HG03039 (cell line): ENCODE results near the gene BPIFB2.

Experiments
- ATAC-seq: cut with Tn5 transposase; IDR thresholded peaks from one replicate; pipeline ENCODE4 v1.9.1; 2021; ENCODE audit warnings: mild to moderate bottlenecking, moderate library complexity; ENCODE audit not compliant: unreplicated experiment

Gene BPIFB2

DNA sequence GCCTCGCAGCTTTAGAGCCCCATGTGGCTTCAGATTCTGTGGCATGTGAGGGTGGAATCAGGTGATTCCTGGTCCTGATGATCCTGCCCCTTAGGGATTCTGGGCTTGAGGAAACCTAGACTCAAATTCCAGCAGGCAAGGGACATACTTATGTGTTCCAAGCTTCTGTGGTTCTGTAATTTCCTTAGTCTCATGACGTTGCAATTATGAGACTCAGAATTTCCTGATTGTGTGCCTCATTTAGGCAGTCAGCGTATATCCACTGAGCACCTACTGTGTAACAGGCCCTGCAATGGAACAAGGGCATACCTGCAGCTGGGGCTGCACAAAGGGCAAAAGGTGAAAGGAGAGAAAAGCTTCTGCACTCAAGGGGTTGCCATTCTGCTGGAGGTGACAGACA is 60.3 kb downstream of the BPIFB2 start:
- no peak for ATAC-seq

DNA sequence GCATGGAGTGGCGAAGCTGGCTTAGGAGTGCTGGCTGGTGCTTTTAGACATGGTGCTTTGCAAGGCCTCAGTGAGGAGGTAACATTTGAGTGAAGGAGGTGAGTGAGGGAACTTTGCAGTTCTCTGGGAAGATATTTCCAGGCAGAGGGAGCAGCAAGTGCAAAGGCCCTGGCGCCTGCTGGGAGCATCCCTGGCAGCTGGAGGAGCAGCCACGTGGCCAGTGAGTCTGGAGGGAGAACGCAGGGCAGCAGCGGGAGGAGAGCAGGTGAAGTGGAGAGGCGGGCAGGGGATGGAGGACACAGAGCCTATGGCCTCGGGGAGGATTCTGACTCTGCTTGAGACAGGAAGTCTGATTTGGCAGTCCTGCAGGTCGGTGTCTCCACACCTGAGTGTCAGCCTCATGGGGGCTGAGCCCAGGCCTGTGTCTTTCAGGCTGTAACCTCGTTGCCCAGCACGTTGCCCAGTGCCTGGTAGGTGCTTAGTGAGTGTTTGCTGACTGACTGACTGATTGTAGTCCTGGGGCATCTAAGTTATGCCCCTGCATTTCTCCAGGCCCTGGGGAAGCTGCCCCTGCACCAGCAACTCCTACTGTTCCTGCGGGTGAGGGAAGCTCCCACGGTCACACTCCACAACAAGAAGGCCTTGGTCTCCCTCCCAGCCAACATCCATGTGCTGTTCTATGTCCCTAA is 60.9 kb downstream of the BPIFB2 start:
- ATAC-seq = no peak

DNA sequence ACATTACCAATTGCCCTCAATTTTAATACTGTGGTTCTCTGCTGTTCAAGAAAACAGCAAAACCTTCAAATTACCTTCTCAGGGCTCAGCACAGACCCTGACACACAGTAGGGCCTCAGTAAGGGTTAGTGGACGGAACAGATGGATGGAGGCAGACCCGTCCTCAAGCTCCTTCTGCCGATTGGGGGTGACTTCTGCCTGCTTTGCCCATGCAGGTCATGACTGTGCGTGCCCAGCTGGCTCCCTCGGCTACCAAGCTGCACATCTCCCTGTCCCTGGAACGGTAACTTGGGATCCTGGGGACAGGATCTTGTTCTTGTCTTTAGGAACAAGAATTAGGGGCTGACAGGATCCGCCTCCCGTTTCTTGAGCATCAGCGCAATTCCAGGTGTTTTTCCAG is 62.2 kb downstream of the BPIFB2 start:
- no peak for ATAC-seq

DNA sequence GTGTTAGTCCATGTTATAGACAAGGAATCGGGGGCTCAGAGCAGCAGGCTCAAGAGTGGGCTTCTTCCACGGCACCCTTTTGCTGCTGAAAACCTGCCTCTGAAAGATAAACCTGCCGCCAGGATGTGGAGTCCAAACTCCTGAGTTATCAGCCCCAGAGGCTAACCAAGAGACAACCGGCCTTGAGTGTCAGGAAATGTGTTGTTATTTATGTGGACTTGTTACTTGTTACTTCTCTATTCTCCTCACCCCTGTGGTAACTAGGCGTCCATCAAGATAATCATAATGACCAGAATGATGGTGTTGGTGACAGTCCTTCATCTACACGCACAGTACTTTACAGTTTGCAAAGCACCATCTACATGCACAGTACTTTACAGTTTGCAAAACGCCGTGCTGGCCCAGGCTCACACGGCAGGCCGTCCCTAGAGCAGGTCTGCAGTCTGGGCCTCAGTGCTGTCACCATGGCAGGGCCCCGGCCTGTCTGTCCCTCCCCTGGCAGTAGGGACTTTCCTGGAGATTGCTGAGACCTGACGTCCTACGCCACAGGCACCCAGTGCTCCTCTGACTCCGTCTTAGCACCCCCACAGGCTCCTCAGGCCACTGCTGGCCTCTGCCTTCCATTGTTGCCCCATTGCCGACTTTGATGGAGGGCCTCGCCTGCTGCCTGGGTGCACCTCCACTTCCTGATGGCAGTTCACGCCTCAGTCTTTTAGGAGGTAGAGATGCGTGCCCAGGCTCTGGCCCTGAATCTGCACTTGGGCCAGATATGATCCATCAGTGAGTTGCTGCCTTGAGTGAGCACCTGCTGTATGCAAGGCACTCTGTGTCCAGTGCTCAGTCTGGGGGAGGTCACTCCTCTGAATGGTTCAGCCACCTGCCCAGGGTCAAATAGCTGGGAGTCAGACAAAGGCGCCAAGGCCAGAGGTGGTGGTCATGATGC is 62.9 kb downstream of the BPIFB2 start:
- ATAC-seq = no peak

DNA sequence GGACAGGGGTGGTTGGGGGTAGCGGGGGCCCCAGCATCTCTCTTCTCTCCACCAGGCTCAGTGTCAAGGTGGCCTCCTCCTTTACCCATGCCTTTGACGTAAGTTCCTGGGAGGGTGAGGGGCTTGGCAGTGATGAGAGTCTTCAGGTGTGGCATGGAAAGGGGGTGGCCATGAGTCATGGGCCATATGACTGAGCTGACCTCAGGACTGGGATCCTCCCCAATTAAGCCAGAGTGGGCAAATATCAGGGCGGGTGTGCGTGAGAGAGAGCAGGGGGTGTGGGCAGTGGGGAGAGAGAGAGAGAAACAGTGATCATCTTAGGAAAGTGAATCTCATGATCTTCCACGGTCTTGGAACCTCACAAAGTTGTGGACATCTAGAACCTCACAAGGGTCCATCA is 63.7 kb downstream of the BPIFB2 start:
- no peak for ATAC-seq

DNA sequence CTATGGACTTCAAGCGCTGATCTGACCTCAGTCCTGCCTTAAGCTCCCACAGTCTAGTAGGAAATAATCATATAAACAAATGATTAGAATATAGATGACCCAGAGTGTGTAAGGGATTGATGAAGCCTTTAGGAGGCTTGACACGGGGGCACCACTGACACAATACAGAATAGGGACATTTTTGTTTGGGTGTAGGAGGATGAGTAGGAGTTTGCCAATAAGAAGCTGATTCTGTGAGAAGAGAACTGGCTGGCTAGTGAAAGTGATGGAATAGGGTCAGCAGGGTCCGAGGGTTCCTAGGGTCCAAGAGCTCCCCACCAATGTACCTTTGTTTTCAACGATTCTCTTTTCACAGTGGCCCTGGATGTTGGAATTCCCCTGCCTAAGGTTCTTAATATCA is 64.9 kb downstream of the BPIFB2 start:
- no peak for ATAC-seq

DNA sequence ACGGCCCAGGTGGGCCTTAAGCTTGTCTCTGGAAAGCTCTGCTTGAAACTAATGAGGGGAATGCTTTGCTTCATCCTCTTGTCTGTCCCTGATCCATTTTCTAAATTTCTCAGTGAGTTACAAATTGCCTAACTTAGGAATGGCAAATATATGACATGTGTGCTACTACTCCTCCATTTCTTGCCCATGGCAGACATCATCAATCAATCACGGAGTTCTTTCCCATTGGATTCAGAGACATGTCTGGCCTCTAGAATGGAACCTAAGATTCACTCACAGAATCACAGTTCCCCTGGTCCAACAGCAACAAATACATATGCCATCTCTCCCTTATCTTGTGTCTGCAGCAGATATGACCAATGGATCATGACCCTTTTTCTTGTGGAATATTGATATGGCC is 65.3 kb downstream of the BPIFB2 start:
- no peak for ATAC-seq
